Skeletal muscle cell (primary cell): Measurements from ENCODE around the gene WDR46.
A peak's percentile ranks its signal among the peaks of the same experiment; 100 is the strongest.
"Not testable (repeated sequence)": the region's sequence is repeated elsewhere in the genome, so short reads cannot be mapped to it uniquely, and the experiment has no call there.

Experiments used
- DNase-seq: peaks from one replicate; pipeline ENCODE4 v3.0.0-alpha.2; 2010; ENCODE audit warnings: low read depth
- H3K4me3 ChIP-seq: 2 replicates; pipeline ENCODE4 v1.5.1; 2011; ENCODE audit warnings: low read depth, mild to moderate bottlenecking, control low read depth, low read length, moderate library complexity

WDR46 gene

DNA sequence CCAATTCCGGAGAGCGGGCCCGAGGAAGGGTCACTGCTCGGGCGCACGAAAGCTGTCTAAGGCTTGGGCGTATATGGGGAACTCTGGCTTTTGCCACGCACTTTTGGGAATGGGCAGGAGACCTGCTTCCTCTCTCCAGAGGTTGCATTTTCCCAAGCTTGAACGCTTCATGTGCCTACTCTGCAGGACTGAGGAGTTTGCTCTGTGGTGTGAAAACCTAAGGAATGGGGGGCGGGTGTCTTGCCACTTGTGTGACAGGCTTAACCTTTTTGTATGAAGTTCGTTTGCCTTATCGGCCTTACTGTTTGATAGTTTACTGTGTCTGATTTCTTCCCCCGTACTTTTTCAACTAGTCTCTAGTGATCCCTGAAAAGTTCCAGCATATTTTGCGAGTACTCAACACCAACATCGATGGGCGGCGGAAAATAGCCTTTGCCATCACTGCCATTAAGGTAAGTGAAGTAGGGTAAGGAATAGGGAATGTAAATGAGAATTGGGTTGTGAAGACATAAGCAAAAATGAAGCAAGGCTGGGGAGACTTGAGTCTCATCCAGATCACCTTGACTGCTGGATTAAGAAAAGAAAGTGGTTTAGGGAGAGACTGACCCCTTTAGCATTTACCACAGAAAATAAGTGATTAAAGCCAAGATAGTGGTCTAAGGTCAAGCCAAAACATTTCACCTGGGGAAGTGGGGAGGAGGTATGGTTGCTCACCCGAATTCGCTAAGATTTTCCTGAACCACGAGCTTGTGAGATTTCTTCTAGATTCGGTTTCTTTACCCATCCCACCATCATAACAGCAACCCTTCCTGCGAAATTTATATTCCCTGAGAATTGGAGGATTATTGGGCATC lies 16.5 kb downstream of the WDR46 start:
- H3K4me3 ChIP-seq: peak overlapping the region; percentile 98
- no peak for DNase-seq

GRCh38 chr6:33271468-33272274 lies 17.4 kb downstream of the WDR46 start, which contains the start of the genes RPS18 and VPS52:
RPS18 (plus strand) TSS chr6:33272075; CDS start chr6:33272120, 45 bp downstream.
VPS52 (minus strand) TSS chr6:33271876; CDS start chr6:33271675, 201 bp downstream.
- peak within 1 kb of the TSS; percentile 98 for H3K4me3 ChIP-seq
- DNase-seq: peak; percentile 98

GRCh38 chr6:33271117-33271467 lies 17.9 kb downstream of the WDR46 start:
- DNase-seq: no peak
- H3K4me3 ChIP-seq: peak overlapping the region; percentile 98

DNA sequence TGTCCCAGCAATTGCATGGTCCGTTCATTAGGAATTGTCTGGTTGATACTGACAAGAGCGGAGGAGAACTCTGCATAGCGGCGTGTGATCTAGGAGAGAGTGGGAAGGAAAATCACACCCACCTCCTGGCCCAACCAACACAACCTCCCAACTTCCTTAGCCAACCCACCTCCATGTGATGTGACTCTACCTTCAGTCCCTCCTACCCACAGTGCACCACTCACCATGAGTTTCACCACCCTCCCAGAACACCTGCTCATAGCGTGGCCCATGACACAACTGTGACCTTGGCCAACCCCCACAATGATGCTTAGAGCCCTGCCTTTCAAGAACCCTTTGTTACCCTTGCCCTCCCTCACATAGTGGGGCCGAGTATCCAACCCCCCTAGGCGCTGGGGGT lies 25.0 kb downstream of the WDR46 start:
- no peak overlapping the region for H3K4me3 ChIP-seq
- DNase-seq: no peak

GRCh38 chr6:33262490-33262889 lies 26.5 kb downstream of the WDR46 start:
- not testable (repeated sequence) for H3K4me3 ChIP-seq, DNase-seq

GRCh38 chr6:33259032-33259431 lies 30.0 kb downstream of the WDR46 start:
- no peak for DNase-seq
- H3K4me3 ChIP-seq: no peak overlapping the region

GRCh38 chr6:33254591-33254990 lies 34.4 kb downstream of the WDR46 start:
- no peak for DNase-seq
- no peak overlapping the region for H3K4me3 ChIP-seq

DNA sequence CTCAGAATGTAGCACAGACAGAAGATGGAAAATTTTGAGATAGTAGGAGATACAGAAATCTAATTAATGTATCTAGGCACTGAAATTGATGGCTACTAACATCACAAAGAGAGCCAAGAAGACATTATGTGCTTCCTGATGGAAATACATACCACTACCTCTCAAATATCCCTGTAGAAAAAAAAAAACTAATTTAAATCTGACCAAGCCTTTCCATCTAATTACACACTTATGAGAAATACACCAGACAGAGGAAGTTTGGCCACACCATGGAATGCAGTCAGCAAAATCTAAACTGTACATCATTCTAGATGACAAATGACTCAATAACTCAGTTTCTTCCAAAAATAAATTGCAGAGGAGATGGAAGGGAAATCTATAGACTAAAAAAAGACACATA lies 36.3 kb downstream of the WDR46 start:
- no peak for DNase-seq
- no peak overlapping the region for H3K4me3 ChIP-seq

DNA sequence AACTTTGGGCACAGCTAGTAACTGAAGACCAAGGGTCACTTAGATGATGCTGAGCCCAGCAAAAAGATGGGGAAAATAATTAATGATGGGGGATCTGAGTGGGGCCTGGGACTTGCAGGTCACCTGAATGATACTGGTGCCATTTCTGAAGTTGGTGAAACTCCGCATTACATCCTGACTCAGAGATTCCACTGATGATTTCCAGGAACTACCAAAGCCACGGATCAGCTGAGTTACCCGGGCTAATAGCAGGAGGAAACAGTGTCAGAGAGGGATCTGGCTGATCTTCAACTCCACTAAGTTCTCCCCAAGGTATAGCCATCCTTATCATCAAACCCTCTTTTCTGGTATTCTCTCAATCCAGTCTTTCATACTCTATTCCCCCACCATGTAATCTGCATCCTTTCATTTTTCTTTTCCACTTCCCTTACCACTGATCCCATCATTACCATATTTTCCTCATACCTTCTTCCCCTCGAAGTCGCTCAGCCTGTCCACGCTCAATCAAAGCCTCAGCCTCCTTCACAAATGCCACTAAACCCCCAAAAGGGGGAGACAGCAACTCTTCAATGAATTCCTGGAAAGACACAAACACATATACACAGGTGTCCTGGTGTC lies 37.5 kb downstream of the WDR46 start:
- no peak overlapping the region for H3K4me3 ChIP-seq
- no peak for DNase-seq

DNA sequence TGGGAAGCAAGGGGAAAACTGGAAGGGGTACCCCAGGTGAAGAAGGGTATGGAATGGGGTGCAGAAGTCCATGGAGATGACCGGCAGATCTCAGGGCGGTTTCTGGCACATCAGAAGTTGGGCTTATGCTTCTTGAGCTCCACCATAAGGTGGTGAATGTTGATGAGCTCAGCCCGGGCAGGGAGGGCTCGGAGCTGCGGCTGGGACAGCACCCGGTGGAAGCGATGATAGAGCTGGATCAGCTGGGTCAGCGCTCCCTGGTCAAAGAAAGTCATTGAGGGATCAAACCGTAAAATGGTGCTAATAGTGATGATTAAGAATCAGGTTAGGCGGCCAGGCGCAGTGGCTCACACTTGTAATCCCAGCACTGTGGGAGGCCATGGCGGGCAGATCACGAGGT lies 38.3 kb downstream of the WDR46 start:
- no peak for DNase-seq
- H3K4me3 ChIP-seq: no peak overlapping the region

DNA sequence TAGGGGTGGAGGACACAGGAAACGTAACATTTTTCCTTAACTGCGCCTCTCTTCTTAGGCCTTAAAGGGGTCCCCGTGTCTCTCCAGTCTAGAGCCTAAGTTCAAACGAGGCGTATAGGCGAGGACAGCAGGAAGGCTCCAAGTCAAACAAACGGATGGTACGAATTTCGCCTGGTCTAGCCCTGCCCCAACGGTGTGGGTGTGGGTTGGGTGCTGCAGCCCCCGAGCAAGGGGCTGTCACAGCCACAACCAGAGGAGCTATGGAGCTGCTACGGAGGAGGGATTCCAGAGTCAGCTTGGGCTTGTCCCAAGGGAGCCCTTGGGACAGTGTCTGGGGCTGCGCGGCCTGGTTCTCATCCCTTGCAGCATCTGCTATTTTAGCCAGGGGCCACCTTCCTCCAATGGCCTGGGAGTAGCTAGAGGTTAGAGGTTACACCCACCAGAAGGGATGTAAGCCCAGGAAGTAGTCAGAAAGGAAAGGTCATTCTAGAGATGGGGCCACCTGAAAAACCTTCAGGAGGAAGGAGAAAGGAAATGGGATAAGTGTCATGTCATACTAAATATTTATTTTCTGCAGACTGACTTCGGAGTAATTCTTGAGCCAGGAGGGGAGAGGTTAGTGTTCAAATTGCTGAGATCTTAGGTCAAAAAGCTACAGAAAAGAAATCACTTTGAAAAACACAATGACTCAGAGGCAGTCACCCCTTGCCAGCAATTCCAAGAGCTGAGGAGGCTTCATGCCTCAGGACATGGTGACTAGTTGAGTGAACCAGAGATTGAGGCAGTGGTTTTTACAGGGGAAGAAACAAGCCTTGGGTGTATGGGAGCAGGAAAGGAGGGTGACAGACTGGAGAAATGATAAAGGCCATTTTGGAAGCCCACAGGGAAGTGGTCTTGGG lies 39.1 kb downstream of the WDR46 start:
- peak overlapping the region; percentile 63 for H3K4me3 ChIP-seq
- DNase-seq: peak; percentile 53

- peak; percentile 97 for DNase-seq
- peak overlapping the region; percentile 63 for H3K4me3 ChIP-seq
Measured at GRCh38 chr6:33248932-33249731, 39.9 kb downstream of the WDR46 start.

GRCh38 chr6:33248643-33248931 lies 40.5 kb downstream of the WDR46 start:
- DNase-seq: peak; percentile 14

DNA sequence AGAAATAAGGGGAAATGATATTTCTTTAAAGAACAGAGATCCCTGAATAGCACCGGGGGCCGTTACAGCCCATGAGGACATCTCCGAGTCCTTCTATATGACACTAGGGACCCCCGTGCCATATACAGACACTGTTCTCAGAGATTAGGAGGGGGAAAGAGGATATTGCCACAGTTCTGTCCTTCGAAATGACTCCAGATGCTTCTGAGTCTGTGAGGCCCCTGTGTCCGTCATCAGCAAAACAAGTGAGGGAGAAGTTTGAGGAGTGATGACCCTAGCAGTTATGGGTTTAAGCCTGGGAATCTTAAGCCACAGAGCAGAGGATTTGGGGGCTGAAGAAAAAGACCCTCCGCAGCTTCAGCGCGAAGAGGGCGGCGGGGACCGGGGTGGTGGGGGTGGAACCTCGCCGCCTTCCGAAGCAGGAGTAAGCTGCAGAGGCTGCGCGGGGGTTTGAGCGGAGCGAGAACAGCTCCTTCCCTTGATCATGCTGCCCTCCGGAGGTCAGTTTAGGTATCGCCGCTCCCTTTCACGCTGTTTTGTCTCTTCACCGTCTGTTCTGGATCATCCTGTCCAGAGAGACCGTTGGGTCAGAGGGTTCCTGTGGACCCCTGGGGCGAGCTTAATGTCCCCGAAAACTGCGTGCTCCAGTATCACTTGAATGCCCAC lies 40.9 kb downstream of the WDR46 start:
- peak; percentile 50 for DNase-seq
- H3K4me3 ChIP-seq: peak overlapping the region; percentile 63

More at GRCh38 chr6:33248643-33248931, 40.5 kb downstream of the WDR46 start:
- H3K4me3 ChIP-seq: peak overlapping the region; percentile 63

DNA sequence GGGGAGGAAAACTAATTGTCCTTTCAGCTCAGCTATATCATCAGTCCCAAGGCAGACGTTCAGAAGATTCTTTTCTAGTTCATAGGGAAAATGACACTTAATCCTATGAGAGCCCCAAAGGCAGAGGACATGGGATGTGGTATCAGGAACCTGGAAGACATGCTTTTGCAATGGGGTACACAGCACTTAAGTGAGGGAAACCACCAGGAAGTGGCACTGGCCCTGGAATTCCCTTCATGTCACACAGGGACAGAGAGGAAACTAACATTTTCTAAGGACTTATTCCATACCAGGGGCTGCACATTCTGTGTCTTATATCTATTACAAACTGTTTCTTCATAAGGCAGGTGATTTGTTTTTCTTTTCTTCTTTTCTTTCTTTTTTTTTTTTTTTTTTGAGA lies 45.6 kb downstream of the WDR46 start:
- H3K4me3 ChIP-seq: no peak overlapping the region
- no peak for DNase-seq

DNA sequence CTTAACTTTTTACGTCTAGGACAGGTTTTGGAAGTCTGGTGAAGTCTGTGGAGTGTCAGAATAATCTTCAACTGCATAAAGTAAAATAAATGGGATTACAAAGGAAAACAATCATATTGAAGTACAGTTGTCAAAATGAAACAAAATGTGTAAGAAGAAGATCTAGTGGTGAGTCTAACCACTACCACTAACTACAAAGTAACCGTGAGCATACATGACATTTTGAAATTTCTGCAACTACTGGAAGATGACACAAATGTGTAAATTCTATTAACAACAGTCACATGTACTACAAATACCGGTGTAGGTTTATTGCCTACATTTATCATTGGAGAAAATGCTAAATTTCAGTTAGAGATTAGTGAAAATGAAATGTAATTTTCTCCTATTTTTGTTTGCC lies 47.1 kb downstream of the WDR46 start:
- H3K4me3 ChIP-seq: no peak overlapping the region
- DNase-seq: no peak

GRCh38 chr6:33237741-33238140 lies 51.3 kb downstream of the WDR46 start:
- DNase-seq: no peak
- H3K4me3 ChIP-seq: no peak overlapping the region

- DNase-seq: no peak
- H3K4me3 ChIP-seq: no peak overlapping the region
Measured at GRCh38 chr6:33236852-33237251, 52.2 kb downstream of the WDR46 start.
